ENCODE data around the gene CAD.
"Not testable (repeated sequence)": the region's sequence is repeated elsewhere in the genome, so short reads cannot be mapped to it uniquely, and the experiment has no call there.

The CAD gene

DNA sequence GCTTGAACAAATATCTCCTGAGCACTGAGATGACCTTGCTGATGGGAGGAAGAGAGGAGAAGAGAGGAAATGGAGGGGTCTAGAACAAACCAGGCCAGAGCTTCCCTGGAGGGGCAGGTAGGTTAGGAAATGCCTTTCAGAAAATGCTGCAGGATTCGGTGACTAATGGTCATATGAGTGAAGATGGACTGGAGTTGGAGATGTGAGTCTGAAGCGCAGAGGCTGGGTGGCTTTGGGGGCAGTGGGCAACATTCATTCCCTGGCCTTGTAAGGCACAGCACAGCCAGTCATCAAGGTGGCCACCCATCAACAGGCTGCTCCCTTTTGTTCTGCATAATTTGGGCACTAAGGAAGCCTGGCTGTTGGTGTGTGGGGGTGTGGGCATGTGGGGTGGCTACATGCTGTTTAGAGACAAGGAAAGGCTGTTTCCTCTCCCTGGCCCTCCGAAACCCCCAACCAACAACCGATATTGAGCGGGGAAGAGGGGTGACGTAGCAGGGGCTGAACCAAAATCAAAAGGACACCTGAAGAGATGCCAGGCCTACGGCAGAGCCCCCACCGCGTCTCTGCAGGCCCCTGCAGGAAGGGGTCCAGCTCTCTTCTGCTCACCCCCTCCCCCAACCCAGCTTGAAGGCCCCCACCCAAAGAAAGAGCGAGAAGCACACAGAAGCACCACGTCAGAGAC, 44.2 kb downstream of the CAD start:
- DNase-seq = no peak

DNA sequence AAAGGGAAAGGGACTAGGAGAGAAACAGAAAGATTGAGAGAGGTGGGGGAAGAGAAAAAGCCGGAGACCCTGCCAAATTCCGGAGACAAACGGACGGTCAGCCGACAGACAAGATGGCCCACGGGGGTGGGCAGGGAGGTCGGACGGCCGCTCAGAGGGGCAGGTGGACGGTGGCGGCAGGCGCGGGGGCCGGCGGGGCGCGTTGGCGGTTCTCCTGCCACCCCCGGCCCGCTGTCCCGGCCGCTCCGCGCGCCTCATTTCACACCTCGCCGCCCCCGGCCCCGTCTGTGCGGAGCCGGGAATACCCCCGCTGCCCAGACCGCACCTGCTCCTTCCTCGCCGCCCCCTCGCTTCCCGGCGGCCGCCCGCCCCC, 44.7 kb downstream of the CAD start:
- DNase-seq = no peak

DNA sequence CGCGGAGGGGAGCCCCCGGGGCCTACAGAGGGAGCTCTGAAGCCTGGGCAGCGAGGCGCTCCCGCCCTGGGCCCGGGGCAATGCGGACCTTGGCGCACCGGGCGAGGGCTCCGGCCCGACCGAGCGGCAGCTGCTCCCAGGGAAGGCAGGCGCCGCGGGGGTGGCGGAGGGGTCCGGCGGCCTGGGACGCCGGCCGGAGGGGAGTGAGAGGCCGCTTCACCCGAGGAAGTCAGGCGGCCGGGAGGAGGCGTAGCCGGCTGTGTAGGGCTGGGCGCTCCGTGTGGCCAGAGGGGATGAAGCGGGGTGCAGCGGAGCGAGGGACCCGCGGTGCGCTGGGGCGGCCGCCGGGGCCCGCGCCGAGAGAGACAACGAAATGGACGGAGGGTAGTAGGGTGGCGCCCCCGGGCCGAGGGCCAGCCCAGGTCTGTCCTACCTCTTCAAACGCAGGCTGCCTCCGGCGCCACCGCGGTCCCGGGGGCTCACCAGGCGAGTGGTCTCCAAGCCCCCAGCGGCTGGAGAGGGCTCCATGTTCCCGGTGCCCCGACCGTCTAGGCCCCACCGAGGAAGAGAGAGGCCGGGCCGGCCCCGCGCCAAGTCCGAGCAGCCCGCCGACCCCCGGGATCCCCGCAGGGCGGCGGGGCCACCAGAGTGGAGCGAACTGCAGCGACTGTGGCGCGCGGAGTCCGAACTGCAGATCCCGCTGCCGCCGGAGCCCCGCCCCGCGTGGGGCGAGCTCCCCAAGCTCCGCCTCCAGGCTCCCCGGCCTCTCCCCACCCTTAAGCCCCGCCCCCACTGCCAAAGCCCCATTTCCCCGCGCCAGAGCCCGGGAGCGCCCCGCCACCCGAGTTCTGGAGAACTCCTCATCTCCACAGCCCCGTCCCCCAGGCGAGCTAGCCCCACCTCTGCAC, 45.5 kb downstream of the CAD start, which contains the start of gene SLC30A3:
SLC30A3 (minus strand) TSS at position 669 of the 908 bp plus-strand sequence; CDS start at position 528, 141 bp downstream.
- DNase-seq = no peak

GRCh38 chr2:27263287-27264252, 46.4 kb downstream of the CAD start:
- DNase-seq = no peak

DNA sequence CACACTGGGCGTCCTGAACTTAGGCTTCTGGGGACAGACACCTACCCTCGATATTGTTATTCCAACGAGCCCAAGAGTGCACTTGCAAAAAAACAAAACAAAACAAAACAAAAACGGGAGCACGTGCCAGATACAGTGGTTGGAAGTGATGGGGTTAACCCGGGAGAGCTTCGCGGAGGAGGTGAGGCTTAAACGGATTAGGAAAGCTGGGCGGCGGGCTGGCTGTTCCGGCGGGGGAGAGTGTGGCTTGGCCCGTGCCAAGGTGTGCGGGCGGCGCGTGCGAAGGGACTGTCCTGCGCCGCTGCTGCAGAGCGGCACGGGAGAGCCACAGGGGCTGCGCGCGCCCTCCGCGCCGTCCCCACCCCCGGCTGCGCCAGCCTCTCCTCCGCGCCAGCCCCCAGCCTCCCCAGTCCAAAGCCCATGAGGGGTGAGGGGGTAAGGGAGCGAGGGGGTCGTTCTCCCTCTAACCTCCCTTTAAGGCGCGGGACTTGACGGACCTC, 47.1 kb downstream of the CAD start:
- no peak for DNase-seq

DNA sequence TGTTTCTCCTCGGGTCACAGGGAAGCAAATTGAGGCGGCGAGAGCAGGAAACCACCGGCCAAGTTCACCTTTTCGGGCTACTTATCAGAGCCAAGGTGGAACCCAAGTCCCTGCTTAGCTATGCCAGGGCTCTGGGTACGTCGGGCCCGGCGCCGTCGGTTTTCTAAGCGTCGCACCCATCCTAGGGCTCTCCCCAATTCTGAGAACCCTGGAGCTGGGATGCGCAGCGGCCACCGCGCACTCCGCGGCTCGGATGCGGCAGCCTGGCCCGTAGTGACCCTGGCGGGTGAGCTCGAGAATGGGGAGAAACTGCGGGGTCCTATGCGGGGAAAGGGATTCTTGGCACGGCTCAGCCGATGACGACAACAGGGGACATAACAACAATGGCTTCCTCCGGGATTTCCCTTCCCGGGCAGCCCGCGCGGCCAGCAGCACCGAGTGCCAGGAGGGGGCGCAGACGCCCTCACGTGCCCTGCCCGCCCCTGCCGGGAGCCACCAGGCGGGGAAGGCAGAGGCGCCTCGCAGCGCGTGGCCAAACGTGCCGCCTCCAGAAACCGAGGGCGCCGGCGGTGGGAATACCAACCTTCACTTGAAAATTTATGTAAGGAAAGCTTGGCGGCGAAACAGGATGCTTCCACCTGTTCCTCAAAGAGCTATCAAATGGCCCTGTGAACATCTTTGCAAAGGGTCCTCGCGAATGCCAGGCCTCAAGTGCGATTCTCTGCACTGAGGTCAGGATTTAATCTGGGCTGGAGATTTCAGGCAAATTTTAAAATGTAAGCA, 47.8 kb downstream of the CAD start:
- peak; percentile 61 for DNase-seq

DNA sequence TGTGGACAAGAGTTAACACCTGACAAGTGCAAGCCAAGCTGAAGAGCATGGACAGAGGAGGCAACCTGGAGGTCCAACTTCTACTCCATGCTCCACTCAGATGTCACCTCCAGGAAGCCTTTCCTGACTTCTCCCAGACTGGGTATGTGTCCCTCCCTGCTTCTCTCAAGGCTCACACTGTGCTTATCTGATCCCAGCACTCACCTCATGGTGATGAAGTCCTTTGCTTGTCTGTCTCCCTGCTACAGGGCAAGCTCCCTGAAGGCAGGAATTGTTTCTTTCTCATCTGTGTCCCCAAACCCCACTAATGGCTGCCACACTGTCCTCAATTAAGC, 48.3 kb downstream of the CAD start:
- no peak for DNase-seq

DNA sequence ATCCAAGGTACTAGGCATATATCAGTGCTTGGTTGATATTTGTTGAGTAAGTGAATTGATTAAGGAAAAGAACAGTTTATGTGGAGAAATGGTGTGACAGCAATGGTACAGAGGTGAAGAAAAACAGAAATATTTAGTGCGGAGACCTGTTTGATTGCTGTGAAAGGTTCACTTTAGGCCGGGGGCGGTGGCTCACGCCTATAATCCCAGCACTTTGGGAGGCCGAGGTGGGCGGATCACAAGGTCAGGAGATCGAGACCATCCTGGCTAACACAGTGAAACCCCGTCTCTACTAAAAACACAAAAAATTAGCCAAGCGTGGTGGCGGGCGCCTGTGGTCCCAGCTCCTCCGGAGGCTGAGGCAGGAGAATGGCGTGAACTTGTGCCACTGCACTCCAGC, 51.1 kb downstream of the CAD start:
- DNase-seq = not testable (repeated sequence)

DNA sequence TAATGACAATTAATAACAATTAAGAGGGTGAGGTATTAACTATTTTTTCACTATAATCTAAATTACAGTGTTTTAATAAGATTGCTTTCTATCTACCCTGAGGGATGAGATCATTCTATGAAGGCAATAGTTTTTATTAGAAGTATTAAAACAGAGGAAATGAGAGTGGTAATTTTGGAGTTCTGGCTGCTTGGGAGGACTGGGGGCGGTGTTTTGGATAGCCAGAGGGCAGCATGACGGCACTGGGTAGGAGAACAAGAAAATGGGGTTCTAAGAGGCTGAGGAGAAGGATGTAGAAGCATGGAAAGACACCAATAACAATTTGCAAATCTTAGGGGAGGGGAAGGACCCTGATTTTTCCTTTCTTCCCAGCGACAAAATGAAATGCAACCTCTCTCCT, 53.0 kb downstream of the CAD start:
- DNase-seq = no peak

DNA sequence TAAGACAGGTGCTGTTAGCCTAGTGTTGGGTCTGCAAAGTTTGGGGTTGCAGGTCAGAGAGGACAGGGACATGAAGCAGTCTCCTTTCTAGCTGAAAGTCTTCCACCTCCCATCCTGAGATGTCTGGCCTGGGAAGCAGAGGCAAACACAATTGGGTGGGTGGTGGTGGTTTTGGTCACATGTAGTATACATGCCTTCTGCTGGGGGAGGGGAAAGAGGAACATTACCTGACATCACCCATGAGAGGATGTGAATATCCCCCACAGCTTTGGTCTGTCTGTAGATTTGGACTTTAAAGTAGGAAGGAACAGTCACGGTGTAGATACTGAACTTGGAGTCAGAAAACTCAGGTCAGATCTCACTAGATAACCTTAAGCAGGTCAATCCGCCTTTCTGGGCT, 53.5 kb downstream of the CAD start:
- DNase-seq = no peak

- no peak for DNase-seq
Measured at GRCh38 chr2:27271631-27272340, 54.6 kb downstream of the CAD start.

DNA sequence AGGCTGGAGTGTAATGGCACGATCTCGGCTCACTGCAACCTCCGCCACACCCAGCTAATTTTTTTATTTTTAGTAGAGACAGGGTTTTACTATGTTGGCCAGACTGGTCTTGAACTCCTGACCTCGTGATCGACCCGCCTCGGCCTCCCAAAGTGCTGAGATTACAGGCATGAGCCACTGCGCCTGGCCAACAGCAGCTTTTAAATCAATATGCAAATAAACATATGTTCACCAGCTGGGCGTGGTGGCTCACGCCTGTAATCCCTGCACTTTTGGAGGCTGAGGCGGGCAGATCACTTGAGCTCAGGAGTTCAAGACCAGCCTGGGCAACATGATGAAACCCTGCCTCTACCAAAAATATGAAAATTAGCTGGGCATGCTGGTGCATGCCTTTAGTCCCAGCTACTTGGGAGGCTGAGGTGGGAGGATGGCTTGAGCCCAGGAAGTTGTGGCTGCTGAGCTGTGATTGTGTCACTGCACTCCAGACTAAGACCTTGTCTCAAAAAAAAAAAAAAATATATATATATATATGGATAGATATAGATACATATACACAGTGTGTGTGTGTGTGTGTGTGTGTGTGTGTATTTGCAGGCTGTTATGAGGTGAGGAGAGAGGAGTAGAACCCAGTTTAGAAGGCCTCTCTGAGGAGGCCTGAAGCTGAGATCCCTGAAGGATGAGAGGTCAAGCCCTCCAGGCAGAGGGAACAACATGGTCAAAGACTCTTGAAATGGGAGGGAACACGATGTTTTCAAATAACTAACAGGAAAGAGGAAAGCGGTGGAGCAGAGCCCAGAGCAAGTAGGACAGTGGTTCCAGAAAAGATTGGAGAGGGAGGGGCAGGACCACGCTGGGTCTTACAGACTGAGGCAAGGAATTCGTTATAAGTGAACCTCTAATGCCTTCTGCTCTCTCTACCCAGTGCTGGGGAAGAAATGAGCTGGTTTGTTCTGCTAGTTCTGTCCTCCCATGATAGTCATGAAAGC, 55.7 kb downstream of the CAD start:
- not testable (repeated sequence) for DNase-seq

DNA sequence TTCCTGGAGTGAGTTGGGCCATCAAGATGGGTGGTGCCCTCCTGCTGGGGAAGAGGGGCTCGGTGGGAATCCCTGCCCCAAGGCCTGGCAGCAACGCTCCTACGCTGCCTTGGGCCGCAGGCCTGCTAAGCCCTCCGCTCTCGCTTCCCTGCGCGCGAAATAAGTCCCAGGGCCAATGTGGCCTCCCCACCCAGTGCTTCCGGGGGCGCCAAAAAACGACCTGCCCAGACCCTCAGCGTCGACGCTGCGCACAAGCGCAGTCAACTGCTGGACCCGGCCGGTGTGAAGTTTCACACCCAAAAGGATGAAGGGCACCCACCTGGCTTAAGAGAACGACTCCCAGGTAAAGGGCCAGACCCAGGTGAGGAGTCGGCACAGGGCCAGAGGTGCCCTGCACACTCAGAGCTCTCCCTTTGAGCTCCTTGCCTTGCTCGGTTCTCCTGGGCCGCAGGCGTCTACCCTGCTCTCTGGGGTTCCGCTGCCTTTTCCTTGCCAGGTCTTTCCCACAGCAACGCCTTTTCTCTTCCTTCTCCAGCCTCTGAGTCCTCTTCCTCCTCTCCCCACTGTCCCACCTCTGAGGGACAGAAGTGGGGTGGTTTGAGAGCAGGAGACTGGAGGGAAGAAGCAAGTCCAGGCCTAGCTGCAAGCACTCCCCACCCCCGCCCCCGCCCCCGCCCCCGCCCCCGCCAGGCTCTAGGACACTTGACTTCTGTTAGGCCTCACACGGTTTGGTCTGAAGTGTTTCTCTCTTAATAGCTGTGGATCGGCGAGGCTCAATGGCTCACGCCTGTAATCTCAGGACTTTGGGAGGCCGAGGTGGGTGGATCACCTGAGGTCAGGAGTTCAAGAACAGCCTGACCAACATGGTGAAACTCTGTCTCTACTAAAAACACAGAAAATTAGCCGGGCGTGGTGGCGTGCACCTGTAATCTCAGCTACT, 58.3 kb downstream of the CAD start, which contains the start of gene DNAJC5G:
DNAJC5G (plus strand) TSS at position 223 of the 940 bp plus-strand sequence. CDS start 1,296 bp downstream, outside the sequence.
- DNase-seq = no peak

DNA sequence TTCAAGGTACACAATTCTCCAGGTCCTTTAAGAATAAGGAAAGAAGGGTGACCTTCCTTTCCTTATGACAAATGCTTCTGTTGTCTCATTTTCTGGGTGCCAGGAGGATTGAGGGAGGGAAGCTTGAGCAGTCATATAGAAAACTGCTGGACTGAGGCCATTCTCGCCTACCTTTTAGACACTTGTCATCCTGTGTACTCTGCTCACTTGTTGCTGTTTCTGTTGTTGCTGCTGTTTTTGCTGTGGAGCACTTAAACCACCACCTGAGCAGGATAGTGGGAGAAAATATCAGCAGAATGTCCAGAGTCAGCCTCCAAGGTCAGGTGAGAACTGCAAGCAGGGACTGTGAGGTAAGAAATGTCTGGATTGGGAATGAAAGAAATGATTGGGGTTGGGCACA, 60.8 kb downstream of the CAD start:
- no peak for DNase-seq

DNA sequence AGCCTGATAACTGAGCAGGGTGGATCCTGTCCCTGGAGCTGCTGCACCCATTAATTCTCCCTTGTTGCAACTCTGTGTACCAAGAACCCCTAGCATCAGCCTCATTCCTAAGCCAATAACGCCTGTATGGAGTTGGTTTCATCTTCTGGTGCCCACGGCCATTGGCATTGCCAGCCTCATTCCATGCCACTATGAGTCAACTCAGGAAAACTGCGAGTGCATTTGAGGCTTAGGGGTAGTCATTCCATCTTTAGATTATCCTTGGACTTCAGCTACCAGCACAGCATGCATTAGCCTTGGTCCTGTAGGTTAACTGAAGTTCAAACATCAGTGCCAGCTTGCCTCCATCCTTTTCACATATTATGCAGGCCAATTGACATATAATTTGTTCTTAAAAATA, 63.7 kb downstream of the CAD start:
- DNase-seq = no peak

DNA sequence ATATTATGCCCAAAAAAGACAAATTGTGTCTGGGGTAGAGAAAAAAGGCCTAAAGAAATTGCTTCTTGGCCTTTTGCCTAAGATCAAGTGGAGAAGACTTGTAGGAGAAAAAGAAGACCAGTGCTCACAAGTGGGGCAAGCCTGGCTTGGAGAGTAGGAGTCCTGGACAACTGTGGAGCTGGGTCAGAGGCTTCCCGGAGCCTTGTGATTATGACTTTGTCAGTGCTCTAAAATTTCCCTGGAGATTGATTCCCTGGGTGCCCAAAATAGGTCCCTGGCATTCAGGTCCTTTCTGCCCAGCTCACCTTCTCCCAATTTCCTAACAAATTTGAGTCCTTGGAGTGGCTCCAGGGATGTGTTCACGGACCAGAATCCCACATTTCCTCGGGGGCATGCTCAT, 64.3 kb downstream of the CAD start:
- DNase-seq = no peak

DNA sequence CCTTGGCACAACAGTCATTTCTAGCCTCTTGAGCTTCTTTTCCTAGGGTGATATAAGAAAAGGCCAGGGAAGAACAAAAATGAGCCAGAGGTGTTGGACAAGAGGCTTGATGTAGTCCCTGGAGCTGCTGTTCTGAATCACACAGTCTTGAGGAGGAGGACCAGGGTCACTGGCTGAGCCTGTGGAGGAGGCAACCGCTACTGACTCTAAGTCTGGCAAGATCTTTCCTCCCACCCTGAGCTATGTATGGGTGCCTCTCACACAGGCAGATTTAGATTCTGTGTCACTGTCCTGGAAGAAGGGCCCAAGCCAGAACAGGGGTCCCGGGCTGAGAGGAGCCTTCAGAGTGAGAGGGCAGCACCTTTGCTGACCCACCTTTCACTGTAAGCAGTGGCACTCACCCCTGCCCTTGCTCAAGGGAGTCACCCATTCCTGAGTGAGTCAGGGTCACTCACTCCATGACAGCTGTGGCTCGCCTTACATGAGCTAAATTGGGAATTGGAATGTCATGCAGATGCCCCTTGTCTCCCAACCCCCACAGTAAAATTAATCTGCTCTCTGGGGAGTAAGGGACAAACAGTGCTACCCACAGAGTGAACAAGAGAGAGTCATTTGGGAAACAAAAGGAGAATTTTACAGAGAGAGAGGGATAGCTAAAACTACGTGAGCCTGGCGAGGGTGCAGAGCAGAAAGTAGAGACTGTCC, 64.8 kb downstream of the CAD start, which contains the start of gene TRIM54:
TRIM54 (plus strand) TSS at position 575 of the 705 bp plus-strand sequence. CDS start 303 bp downstream, outside the sequence.
- DNase-seq = no peak

DNA sequence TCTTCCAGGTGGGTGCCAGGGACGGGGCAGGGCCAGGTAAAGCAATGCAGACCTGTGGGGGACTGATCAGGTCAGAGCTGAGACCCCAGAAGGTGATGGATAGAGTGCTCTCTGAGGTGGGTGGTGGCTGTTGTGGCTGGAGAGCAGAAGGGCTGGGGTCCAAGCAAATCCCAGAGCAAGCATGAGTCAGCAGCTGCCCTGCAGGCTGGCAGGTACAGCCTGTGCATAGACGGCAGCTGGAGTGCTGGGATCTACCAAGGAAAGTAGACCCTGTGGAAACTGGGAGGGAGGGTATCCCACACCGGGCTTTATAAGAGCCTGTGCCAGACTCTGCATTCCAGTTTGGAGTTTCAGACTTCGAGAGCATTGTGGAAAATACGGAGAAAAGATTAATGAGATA, 65.7 kb downstream of the CAD start:
- DNase-seq = peak; percentile 62
